ENCODE results near the gene SHISAL1.

Gene SHISAL1

GRCh38 chr22:44298406-44299091 is 14.2 kb downstream of the SHISAL1 start:
- DNase-seq = no peak

- DNase-seq = no peak
Measured at GRCh38 chr22:44297470-44298061, 15.2 kb downstream of the SHISAL1 start.

GRCh38 chr22:44295406-44295805 is 17.3 kb downstream of the SHISAL1 start:
- DNase-seq = no peak

- no peak for DNase-seq
Measured at GRCh38 chr22:44293876-44294275, 18.9 kb downstream of the SHISAL1 start.

- DNase-seq = no peak
Measured at GRCh38 chr22:44293034-44293433, 19.7 kb downstream of the SHISAL1 start.

GRCh38 chr22:44292521-44292920 is 20.2 kb downstream of the SHISAL1 start:
- no peak for DNase-seq

GRCh38 chr22:44291674-44292360 is 20.9 kb downstream of the SHISAL1 start:
- DNase-seq = no peak

- DNase-seq = no peak
Measured at GRCh38 chr22:44291265-44291664, 21.5 kb downstream of the SHISAL1 start.

- DNase-seq = no peak
Measured at GRCh38 chr22:44289414-44290171, 23.2 kb downstream of the SHISAL1 start.

- no peak for DNase-seq
Measured at GRCh38 chr22:44288913-44289312, 23.8 kb downstream of the SHISAL1 start.

GRCh38 chr22:44287741-44288140 is 25.0 kb downstream of the SHISAL1 start:
- DNase-seq = no peak

- no peak for DNase-seq
Measured at GRCh38 chr22:44287121-44287693, 25.5 kb downstream of the SHISAL1 start.

GRCh38 chr22:44286646-44287045 is 26.1 kb downstream of the SHISAL1 start:
- no peak for DNase-seq

GRCh38 chr22:44284711-44285110 is 28.0 kb downstream of the SHISAL1 start:
- DNase-seq = no peak

- no peak for DNase-seq
Measured at GRCh38 chr22:44281768-44282637, 30.7 kb downstream of the SHISAL1 start.

GRCh38 chr22:44280665-44281188 is 32.0 kb downstream of the SHISAL1 start:
- no peak for DNase-seq

- no peak for DNase-seq
Measured at GRCh38 chr22:44279069-44279360, 33.7 kb downstream of the SHISAL1 start.

GRCh38 chr22:44278243-44279068 is 34.3 kb downstream of the SHISAL1 start:
- no peak for DNase-seq

- DNase-seq = no peak
Measured at GRCh38 chr22:44277386-44278135, 35.2 kb downstream of the SHISAL1 start.

GRCh38 chr22:44276706-44277356 is 35.9 kb downstream of the SHISAL1 start:
- no peak for DNase-seq
